ENCODE results near the gene CCL7. TPM values are rescaled to one million over a fixed set of nuclear protein-coding genes. Genes with fewer than 3 reads are reported as not detected.

Gene CCL7
- polyA plus RNA-seq, 3 donors: 0.25 to 0.38 TPM; not detected in 1

- Histone ChIP-seq H3K4me1 (ENCODE audit: control insufficient read depth in 1 of 2, insufficient read depth in 2 of 2, low read length in 2 of 2) (peaks cover 92 to 97% of the 10 kb centered on the region in 2 donors), H3K79me2 (ENCODE audit: insufficient read depth, low read length) (no peaks in the 10 kb centered on the region), H4K20me1 (ENCODE audit: insufficient read depth, low read length) (no peaks in the 10 kb centered on the region), H2AFZ (ENCODE audit: insufficient read depth, low read depth, low read length, poor library complexity, severe bottlenecking) (no peak overlapping the region), H3K4me3 (replicated peaks in 1 of 3; ENCODE audit: low read depth in 2 of 3, low read length in 3 of 3) (peak overlapping the region in 1 of 3 experiments; percentile 7), H3K9ac (ENCODE audit: insufficient read depth, low read length, poor library complexity, severe bottlenecking) (peak overlapping the region; percentile 55), H3K27ac (ENCODE audit: low read depth in 1 of 2, low read length in 2 of 2) (peak overlapping the region; percentile 85 to 94), H3K4me2 (replicated peaks; ENCODE audit: extremely low read depth, low read length, poor library complexity, severe bottlenecking) (peak overlapping the region; percentile 47), H3K36me3 (replicated peaks in 1 of 2; ENCODE audit: control insufficient read depth in 1 of 2, insufficient read depth in 2 of 2, low read length in 2 of 2) (no peaks in the 10 kb centered on the region), H3K9me3 (replicated peaks in 1 of 2; ENCODE audit: control insufficient read depth in 1 of 2, insufficient read depth in 1 of 2, low read length in 2 of 2) (no peaks in the 10 kb centered on the region), H3K27me3 (ENCODE audit: control insufficient read depth in 2 of 2, insufficient read depth in 2 of 2, low read length in 2 of 2) (no peaks in the 10 kb centered on the region)
- H3K4me1 Mint-ChIP-seq: peaks cover 12% of the 10 kb centered on the region
- no CpG with 5 or more reads among the region's 3 CpGs for WGBS (ENCODE audit: insufficient coverage)
- TF ChIP-seq, protein P1, sequence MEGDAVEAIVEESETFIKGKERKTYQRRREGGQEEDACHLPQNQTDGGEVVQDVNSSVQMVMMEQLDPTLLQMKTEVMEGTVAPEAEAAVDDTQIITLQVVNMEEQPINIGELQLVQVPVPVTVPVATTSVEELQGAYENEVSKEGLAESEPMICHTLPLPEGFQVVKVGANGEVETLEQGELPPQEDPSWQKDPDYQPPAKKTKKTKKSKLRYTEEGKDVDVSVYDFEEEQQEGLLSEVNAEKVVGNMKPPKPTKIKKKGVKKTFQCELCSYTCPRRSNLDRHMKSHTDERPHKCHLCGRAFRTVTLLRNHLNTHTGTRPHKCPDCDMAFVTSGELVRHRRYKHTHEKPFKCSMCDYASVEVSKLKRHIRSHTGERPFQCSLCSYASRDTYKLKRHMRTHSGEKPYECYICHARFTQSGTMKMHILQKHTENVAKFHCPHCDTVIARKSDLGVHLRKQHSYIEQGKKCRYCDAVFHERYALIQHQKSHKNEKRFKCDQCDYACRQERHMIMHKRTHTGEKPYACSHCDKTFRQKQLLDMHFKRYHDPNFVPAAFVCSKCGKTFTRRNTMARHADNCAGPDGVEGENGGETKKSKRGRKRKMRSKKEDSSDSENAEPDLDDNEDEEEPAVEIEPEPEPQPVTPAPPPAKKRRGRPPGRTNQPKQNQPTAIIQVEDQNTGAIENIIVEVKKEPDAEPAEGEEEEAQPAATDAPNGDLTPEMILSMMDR (IDR thresholded peaks at IDR 0.05): no peak
- peaks cover 0 to 9% (median 0%) of the 10 kb centered on the region in 7 donors for H3K9me3 Mint-ChIP-seq
- no peak overlapping the region for H3K27ac Mint-ChIP-seq
- peak; percentile 78 to 94 (median 93) for DNase-seq
- peaks cover 3 to 7% of the 10 kb centered on the region in 2 donors for H3K36me3 Mint-ChIP-seq
- peaks cover 0 to 11% (median 0%) of the 10 kb centered on the region in 3 donors for H3K27me3 Mint-ChIP-seq (ENCODE audit: low read depth in 3 of 3)
- peak overlapping the region in 1 of 2 donors; percentile 46 for H3K4me3 Mint-ChIP-seq
- intact Hi-C loops (cut with micrococcal nuclease): loop anchor here in 1 of 2 donors (2.0 to 5.0 kb wide), 2 partner anchors 26 to 120 kb away; no protein-coding TSS in a partner anchor
Observed at GRCh38 chr17:34246881-34247280, 23.1 kb upstream of the CCL7 start.

- Histone ChIP-seq H3K4me1 (ENCODE audit: control insufficient read depth in 1 of 2, insufficient read depth in 2 of 2, low read length in 2 of 2) (peaks cover 89 to 92% of the 10 kb centered on the region in 2 donors), H3K36me3 (replicated peaks in 1 of 2; ENCODE audit: control insufficient read depth in 1 of 2, insufficient read depth in 2 of 2, low read length in 2 of 2) (no peaks in the 10 kb centered on the region), H3K4me2 (replicated peaks; ENCODE audit: extremely low read depth, low read length, poor library complexity, severe bottlenecking) (peak overlapping the region; percentile 48), H3K4me3 (replicated peaks in 1 of 3; ENCODE audit: low read depth in 2 of 3, low read length in 3 of 3) (peak overlapping the region in 1 of 3 experiments; percentile 6), H3K9me3 (replicated peaks in 1 of 2; ENCODE audit: control insufficient read depth in 1 of 2, insufficient read depth in 1 of 2, low read length in 2 of 2) (no peaks in the 10 kb centered on the region), H3K9ac (ENCODE audit: insufficient read depth, low read length, poor library complexity, severe bottlenecking) (peak overlapping the region; percentile 55), H3K27ac (ENCODE audit: low read depth in 1 of 2, low read length in 2 of 2) (peak overlapping the region; percentile 71 to 94), H3K27me3 (ENCODE audit: control insufficient read depth in 2 of 2, insufficient read depth in 2 of 2, low read length in 2 of 2) (no peaks in the 10 kb centered on the region), H3K79me2 (ENCODE audit: insufficient read depth, low read length) (no peaks in the 10 kb centered on the region), H2AFZ (ENCODE audit: insufficient read depth, low read depth, low read length, poor library complexity, severe bottlenecking) (no peak overlapping the region), H4K20me1 (ENCODE audit: insufficient read depth, low read length) (no peaks in the 10 kb centered on the region)
- Mint-ChIP-seq H3K9me3 (peaks cover 0 to 9% (median 0%) of the 10 kb centered on the region in 7 donors), H3K27me3 (ENCODE audit: low read depth in 3 of 3) (peaks cover 0 to 11% (median 0%) of the 10 kb centered on the region in 3 donors), H3K36me3 (peaks cover 3 to 13% of the 10 kb centered on the region in 2 donors), H3K4me1 (peaks cover 26% of the 10 kb centered on the region), H3K4me3 (peak overlapping the region in 1 of 2 donors; percentile 63), H3K27ac (no peak overlapping the region)
- peak; percentile 80 to 93 (median 90) for DNase-seq
- TF ChIP-seq, protein P1 (IDR thresholded peaks at IDR 0.05): no peak
- intact Hi-C loops (cut with micrococcal nuclease): loop anchor here in 1 of 2 donors (2.0 to 5.0 kb wide), 2 partner anchors 48 to 119 kb away; no protein-coding TSS in a partner anchor
- WGBS (ENCODE audit: insufficient coverage): 25% methylated on average over 4 of the region's 6 CpGs
Observed at GRCh38 chr17:34248511-34249024, 21.5 kb upstream of the CCL7 start.
